Stimulated activated naive CD4-positive, alpha-beta T cell treated with Interleukin-2 at 50 U/mL for 16 hours (primary cell): Measurements from ENCODE around the gene ADCY7.

Source experiments
- DNase-seq: peaks from one replicate; lab custom pipeline; 2025; lab: John Stamatoyannopoulos, UW

The ADCY7 gene

DNA sequence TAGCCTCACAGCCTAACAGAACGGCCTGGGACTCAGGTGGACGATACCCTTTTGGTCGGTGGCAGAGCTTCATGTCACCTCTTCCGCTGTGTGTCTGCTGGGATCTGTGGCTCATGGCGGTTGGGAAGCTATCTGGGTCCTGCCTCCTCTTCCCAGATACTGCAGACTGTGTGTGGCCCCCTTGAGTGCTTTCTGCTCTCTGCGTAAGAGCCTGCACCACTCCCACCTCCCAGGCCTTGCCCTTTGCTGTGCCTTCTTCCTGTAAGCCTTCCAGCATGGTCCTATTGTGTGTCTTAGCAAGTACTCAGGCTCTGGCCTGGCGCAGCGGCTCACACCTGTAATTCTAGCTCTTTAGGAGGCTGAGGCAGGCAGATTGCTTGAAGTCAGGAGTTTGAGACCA, 17.5 kb upstream of the ADCY7 start:
- DNase-seq = no peak

DNA sequence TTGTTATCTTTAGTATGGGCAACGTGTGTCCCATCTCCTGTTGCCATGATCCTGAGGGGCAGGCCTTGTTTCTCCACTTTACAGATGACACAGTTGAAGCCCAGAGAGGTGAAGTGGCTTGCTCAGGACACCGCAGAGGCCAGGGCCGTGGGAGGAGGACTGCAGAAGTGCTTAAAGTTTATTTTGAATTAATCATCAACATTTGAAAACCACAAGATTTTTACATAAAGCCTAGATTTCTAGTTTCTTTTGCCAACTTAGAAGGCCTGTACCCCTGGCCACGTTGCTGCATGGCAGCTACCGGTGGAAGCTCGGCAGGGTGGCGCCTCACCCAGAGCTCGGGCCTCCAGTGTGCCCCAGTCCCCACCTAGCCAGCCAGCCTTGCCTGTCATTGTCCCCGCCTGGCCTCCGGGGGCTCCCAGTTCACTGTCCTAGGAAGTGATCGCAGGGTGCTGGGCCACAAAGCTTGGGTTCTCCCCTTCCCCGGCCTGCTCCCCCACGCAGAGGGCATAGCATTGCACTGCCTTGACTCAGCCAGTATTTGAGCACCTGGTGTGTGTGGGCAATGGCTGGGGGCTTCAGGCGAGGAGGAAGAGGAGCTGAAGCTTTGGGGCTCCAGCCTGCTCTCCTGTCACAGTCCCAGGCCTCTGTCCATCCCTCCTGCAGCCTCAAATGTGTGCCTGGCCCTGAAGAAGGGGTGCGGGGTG, 14.8 kb upstream of the ADCY7 start:
- no peak for DNase-seq

DNA sequence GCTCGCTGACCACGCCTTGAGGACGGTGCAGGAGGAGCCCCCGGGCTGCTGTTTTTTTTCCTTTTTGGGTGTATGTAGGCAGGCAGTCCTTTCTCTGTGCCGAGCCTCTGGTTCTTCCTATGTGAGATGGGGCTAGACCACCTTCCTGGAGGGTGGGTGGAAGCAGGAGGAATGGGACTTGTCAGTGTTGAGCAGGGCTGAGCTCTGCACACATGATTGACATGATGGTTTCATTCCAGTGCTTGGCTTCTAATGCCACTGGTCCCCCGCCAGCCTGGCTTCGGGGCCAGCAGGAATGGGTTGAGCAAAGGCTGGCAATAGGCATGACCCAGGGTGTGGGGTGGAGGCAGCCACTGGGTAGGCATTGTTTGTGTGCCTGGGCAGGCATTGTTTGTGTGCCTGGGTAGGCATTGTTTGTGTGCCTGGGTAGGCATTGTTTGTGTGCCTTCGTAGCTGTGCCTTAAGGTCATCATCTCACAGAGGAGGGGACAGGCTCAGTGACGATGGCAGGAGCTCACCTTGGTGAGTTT, 14.2 kb upstream of the ADCY7 start:
- DNase-seq = no peak

DNA sequence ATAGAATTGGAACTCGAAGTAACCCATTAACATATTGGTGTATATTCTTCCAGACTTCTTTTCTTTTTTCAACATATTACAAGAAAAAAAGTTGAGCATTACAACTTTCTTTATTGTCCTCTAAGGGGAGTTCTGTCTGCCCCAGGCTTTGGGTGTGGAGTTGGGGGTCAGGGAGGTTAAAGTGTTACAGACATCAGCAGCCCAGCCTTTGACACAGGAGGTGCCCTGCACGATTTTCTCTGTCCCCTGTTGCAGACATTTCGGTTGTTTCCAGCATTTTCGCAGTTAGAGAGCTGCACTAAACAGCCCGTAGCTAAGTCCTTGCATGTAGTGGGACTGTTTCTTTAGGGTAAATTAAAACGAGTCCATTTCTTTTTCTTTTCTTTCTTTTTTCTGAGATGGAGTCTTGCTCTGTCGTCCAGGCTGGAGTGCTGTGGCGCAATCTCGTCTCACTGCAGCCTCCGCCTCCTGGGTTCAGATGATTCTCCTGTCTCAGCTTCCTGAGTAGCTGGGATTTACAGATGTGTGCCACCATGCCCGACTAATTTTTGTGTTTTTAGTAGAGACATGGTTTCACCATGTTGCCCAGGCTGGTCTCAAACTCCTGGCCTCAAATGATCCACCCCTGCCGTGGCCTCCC, 13.4 kb upstream of the ADCY7 start:
- DNase-seq = no peak

- DNase-seq = no peak
These were observed 12.8 kb upstream of the ADCY7 start for GRCh38 chr16:50253514-50253910.

DNA sequence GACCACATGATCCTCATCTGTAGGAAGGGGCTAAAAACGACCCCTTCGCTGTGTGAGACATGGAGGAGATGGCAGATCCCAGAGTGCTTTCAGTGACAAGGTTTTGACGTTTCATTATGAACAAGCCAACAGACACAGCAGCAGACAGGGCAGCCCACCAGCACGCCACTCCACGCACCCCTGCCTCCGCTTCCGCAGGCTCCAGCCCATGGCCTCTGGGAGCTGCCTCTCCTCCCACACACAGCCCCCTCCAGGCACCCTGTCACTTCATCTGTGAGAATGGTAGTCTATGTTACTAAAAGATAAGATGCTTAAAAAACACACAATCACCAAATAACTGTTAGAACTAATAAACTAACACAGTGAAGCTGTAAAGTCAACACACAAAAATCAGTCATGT, 12.3 kb upstream of the ADCY7 start:
- no peak for DNase-seq

GRCh38 chr16:50255538-50255937, 10.8 kb upstream of the ADCY7 start:
- DNase-seq = no peak

GRCh38 chr16:50256604-50257003, 9.7 kb upstream of the ADCY7 start:
- DNase-seq = no peak

DNA sequence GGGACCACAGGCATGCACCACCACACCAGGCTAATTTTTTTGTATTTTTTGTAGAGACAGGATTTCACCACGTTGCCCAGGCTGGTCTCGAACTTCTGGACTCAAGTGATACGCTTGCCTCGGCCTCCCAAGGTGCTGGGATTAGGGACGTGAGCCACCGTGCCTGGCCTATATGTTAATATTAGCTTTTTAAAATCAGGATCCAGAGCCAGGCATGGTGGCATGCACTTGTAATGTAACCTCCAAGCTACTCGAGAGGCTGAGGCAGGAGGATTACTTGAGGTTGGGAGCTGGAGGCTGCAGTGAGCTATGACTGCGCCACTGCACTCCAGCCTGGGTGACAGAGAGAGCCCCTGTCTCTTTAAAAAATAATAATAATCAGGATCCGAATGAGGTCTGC, 8.5 kb upstream of the ADCY7 start:
- no peak for DNase-seq

DNA sequence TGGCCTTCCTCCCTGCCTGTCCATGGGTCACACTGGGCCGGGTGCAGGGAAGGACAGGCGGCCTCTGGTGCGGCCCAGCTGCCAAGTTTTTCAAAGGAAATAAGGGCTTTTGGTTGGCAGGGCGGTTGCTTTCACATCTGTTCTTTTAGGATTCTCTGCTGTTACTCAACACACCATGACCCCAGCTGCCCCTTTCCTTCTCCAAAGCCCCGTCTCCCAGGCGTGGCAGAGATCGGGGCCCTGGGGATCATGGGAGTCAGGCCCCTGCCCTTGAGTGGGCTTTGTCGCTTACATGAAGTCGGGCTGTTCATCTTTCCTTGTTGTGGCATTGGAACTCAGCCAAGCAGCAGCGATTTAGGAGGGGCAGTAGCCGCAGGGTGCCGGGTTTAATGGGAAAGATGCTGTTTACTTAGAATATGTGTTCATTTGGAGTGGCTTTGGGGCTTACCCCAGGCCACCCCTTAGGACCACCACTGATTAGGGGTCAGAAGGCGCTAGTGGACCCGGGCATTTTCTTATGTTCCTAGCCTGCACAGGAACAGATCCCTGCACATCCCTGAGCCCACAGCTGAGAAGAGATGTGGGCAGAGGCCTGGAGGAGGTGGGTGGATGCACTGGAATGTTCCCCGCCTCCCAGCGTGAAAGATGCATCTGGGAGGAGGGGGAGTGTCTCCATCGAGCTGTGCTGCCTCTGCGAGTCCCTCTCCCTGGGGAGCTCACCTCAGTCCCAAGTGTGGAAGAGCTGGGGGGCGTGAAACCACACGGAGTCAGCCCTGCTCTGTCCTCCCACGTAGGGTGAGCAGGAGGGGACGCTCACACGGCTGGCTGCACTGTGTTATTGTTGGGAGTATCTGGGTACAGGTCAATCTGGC, 6.8 kb upstream of the ADCY7 start:
- no peak for DNase-seq

DNA sequence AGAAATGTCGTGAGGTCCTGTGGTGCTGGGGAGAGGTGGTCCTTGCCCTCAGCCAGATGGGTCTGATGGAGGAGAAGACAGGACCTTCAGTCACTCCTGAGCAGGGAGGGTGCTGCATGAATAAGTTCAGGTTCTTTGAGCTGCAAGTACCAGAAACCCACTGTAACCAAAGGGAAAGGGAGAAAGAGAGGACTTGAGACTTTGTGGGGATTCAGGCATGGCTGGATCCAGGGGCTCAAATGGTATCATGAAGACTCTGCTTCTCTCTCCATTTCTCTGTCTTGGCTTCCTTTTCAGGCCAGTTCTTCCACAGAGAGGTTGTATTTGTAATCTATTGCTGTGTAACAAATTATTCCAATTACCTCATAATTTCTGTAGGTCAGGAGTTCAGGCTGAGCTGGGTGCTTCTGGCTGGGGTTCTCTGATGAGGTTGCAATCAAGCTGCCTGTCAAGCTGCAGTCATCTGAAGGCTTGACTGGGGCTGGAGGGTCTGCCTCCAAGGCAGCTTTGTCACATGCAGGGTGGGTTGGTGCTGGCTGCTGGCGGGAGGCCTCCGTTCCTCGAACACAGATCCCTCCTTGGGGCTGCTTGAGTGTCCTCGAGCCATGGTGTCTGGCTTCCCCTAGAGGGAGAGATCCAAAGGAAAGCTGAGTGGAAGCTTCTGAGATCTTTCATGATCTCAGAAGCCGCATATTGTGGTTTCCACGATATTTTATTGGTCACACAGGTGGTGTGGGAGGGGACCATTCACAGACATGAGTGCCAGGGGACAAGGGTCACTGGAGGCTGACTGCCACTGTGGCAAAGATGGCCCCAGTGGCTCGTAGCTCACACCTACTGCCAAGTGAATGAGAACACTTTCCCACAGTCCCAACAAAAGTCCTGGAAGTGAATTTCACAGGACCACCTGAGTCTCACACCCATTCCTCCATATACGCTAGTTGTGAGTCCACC, 5.9 kb upstream of the ADCY7 start:
- no peak for DNase-seq

- no peak for DNase-seq
These were observed 5.1 kb upstream of the ADCY7 start for GRCh38 chr16:50261160-50261706.

- DNase-seq = no peak
These were observed 4.6 kb upstream of the ADCY7 start for GRCh38 chr16:50261707-50262235.

- no peak for DNase-seq
These were observed 3.1 kb upstream of the ADCY7 start for GRCh38 chr16:50263060-50263909.

- peak; percentile 53 for DNase-seq
These were observed 2.1 kb upstream of the ADCY7 start for GRCh38 chr16:50263940-50264929.

- DNase-seq = peak; percentile 22
These were observed 1.1 kb upstream of the ADCY7 start for GRCh38 chr16:50265260-50265659.

GRCh38 chr16:50265716-50266336, 525 bp upstream of the ADCY7 start:
- DNase-seq = no peak

DNA sequence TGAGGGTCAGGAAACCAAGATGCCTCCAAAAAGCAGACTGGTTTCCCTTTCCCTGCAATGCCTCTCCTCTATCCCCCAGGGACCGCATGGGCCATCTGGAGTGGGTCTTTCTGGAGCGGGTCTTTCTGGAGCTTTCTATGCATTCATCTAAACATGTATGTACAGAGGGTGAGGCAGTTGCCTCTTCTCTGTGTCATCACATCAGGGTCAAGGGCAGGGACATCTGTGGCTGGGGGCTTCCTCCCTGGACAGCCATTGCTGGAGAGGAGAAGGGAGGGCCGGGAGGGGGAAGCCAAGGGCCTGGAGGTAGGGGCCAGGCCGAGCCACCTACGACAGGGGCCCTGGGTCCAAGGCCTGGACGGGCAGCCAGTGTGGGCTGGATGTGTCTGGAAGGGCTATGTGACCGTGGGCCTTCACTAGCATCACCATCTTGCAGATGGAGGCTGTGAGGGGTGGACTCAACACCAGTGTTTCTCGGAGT, 840 bp downstream of the ADCY7 start:
- DNase-seq = no peak
